ENCODE results near the gene AGPAT1.

The AGPAT1 gene

GRCh38 chr6:32120573-32121059, 55.3 kb downstream of the AGPAT1 start:
- TF ChIP-seq CTCF (conservative IDR thresholded peaks at IDR 0.05; ENCODE audit: low read depth, low read length): no peak
- no peak for DNase-seq (ENCODE audit: low read depth)
- no peak overlapping the region for H3K4me3 ChIP-seq (ENCODE audit: low read length)

GRCh38 chr6:32118782-32119628, 56.9 kb downstream of the AGPAT1 start:
- no peak overlapping the region for H3K4me3 ChIP-seq (ENCODE audit: low read length)
- DNase-seq (ENCODE audit: low read depth): peak; percentile 39
- peak; percentile 97 for TF ChIP-seq CTCF (conservative IDR thresholded peaks at IDR 0.05; ENCODE audit: low read depth, low read length)

Measured in retinal pigment epithelial cell (primary cell).